Muscle of arm (tissue), 12 donors: ENCODE data around the gene SLC6A17. TPM values are rescaled to one million over a fixed set of nuclear protein-coding genes. Genes with fewer than 3 reads are reported as not detected.

ENCODE experiments used
- DNase-seq: peaks from one replicate; pipeline ENCODE4 v3.0.0-alpha.2; 2013
- polyA plus RNA-seq, 12 donors: library from polyadenylated mRNA; unstranded; fragments of 120-200 nt; gene quantifications; one replicate each; pipeline ENCODE4 v1.2.1, GENCODE V29; 2013; ENCODE audit not compliant: insufficient read length in 12 of 12

SLC6A17 gene
- polyA plus RNA-seq, 12 donors = 0.32 to 2.2 (median 0.45) TPM; not detected in 2

GRCh38 chr1:110135246-110135645 lies 15.0 kb upstream of the SLC6A17 start:
- no peak for DNase-seq

- DNase-seq = no peak
Observed at GRCh38 chr1:110135666-110136065, 14.6 kb upstream of the SLC6A17 start.

GRCh38 chr1:110136911-110137310 lies 13.4 kb upstream of the SLC6A17 start:
- no peak for DNase-seq

- DNase-seq = no peak
Observed at GRCh38 chr1:110138956-110139355, 11.3 kb upstream of the SLC6A17 start.

GRCh38 chr1:110144366-110144765 lies 5.9 kb upstream of the SLC6A17 start:
- no peak for DNase-seq

- no peak for DNase-seq
Observed at GRCh38 chr1:110148961-110149360, 1.3 kb upstream of the SLC6A17 start.

GRCh38 chr1:110151175-110151669 lies 928 bp downstream of the SLC6A17 start:
- no peak for DNase-seq

- no peak for DNase-seq
Observed at GRCh38 chr1:110152133-110152785, 2.0 kb downstream of the SLC6A17 start.

GRCh38 chr1:110153407-110153950 lies 3.2 kb downstream of the SLC6A17 start:
- no peak for DNase-seq

- peak; percentile 62 for DNase-seq
Observed at GRCh38 chr1:110155878-110156522, 5.7 kb downstream of the SLC6A17 start.

GRCh38 chr1:110158261-110158660 lies 8.0 kb downstream of the SLC6A17 start:
- DNase-seq = no peak

- no peak for DNase-seq
Observed at GRCh38 chr1:110159168-110159567, 8.9 kb downstream of the SLC6A17 start.

- DNase-seq = no peak
Observed at GRCh38 chr1:110160538-110161100, 10.3 kb downstream of the SLC6A17 start.

- no peak for DNase-seq
Observed at GRCh38 chr1:110161165-110161564, 10.9 kb downstream of the SLC6A17 start.

- no peak for DNase-seq
Observed at GRCh38 chr1:110161849-110162248, 11.6 kb downstream of the SLC6A17 start.

GRCh38 chr1:110163591-110163990 lies 13.3 kb downstream of the SLC6A17 start:
- DNase-seq = no peak

- no peak for DNase-seq
Observed at GRCh38 chr1:110164725-110165350, 14.5 kb downstream of the SLC6A17 start.

GRCh38 chr1:110165761-110166231 lies 15.5 kb downstream of the SLC6A17 start:
- no peak for DNase-seq

- no peak for DNase-seq
Observed at GRCh38 chr1:110166861-110167260, 16.6 kb downstream of the SLC6A17 start.

- no peak for DNase-seq
Observed at GRCh38 chr1:110170766-110171733, 20.8 kb downstream of the SLC6A17 start.

GRCh38 chr1:110172001-110172400 lies 21.7 kb downstream of the SLC6A17 start:
- DNase-seq = no peak
